Measurements from ENCODE around the gene PLXNA4. TPM values are rescaled to one million over a fixed set of nuclear protein-coding genes. Genes with fewer than 3 reads are reported as not detected.

Gene PLXNA4
- total and polyA plus RNA-seq, 9 of the 15 experiments (the other 6 are each of a cell fraction or from before 2014, with no cell fraction given): under 0.01 to 0.09 TPM; not detected in 7

- no peak for TF ChIP-seq TEAD4 (IDR thresholded peaks at IDR 0.05; ENCODE audit: low read length)
- no peak for TF ChIP-seq TEAD4 (CRISPR knock-in tag; IDR thresholded peaks at IDR 0.05; ENCODE audit: borderline replicate concordance)
- no peak for TF ChIP-seq MTA2 (IDR thresholded peaks at IDR 0.05; ENCODE audit: low read depth)
Observed at GRCh38 chr7:132380059-132380458, 196.2 kb downstream of the PLXNA4 start (continued).

- H3K4me1 ChIP-seq (replicated peaks in 1 of 2; ENCODE audit: control insufficient read depth in 2 of 2, insufficient read depth in 2 of 2, low read length in 2 of 2): no peaks in the 10 kb centered on the region
- H3K4me3 ChIP-seq: no peak overlapping the region
- intact Hi-C loops (cut with micrococcal nuclease): no loop called here
- no peaks in the 10 kb centered on the region for H3K36me3 ChIP-seq (ENCODE audit: control insufficient read depth, insufficient read depth, low read length)
- FAIRE-seq (peak; percentile 6), DNase-seq (ENCODE audit: extremely low read depth in 1 of 4, low spot score in 3 of 4) (no peak), ATAC-seq (no peak)
- H3K27me3 ChIP-seq (ENCODE audit: control insufficient read depth in 2 of 2, insufficient read depth in 2 of 2, low read length in 2 of 2): 0 out of 5 replicates have a peak, but pooled peaks cover 0 to 2% of the 10 kb centered on the region in 2 experiments
- CTCF ChIA-PET (ENCODE audit: low intra/inter-chr PET ratio): no interaction called here
- in situ Hi-C loops (cut with MboI): no loop called here
- H4K20me1 ChIP-seq (replicated peaks; ENCODE audit: control insufficient read depth, insufficient read depth, low read length): no peaks in the 10 kb centered on the region
- no peak overlapping the region for H3K4me2 ChIP-seq (ENCODE audit: insufficient read depth, low read length)
- no peak overlapping the region for H3K9ac ChIP-seq (ENCODE audit: insufficient read depth in 1 of 2, low read depth in 2 of 2, low read length in 2 of 2)
- no peaks in the 10 kb centered on the region for H3K9me3 ChIP-seq (replicated peaks; ENCODE audit: control insufficient read depth, insufficient read depth, low read depth, low read length)
- BruUV-seq (replicated peaks): no TSS peak
- no peaks in the 10 kb centered on the region for H3K9me1 ChIP-seq (ENCODE audit: control insufficient read depth, insufficient read depth, low read length)
- H2AFZ ChIP-seq (ENCODE audit: low read depth, low read length): no peak overlapping the region
- 0% methylated on average over 1 of the region's 1 CpG for WGBS (ENCODE audit: insufficient coverage, low coverage, missing lambda C conversion rate)
- H3K27ac ChIP-seq (ENCODE audit: extremely low read depth, low read depth, low read length): no peak overlapping the region
- POLR2A ChIA-PET: no interaction called here
- no peaks in the 10 kb centered on the region for H3K79me2 ChIP-seq (ENCODE audit: control insufficient read depth, insufficient read depth, low read length)
- TF ChIP-seq, protein P1, sequence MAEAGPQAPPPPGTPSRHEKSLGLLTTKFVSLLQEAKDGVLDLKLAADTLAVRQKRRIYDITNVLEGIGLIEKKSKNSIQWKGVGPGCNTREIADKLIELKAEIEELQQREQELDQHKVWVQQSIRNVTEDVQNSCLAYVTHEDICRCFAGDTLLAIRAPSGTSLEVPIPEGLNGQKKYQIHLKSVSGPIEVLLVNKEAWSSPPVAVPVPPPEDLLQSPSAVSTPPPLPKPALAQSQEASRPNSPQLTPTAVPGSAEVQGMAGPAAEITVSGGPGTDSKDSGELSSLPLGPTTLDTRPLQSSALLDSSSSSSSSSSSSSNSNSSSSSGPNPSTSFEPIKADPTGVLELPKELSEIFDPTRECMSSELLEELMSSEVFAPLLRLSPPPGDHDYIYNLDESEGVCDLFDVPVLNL (CRISPR knock-in tag; IDR thresholded peaks at IDR 0.05; ENCODE audit: low read depth): no peak
- TF ChIP-seq, protein P2, sequence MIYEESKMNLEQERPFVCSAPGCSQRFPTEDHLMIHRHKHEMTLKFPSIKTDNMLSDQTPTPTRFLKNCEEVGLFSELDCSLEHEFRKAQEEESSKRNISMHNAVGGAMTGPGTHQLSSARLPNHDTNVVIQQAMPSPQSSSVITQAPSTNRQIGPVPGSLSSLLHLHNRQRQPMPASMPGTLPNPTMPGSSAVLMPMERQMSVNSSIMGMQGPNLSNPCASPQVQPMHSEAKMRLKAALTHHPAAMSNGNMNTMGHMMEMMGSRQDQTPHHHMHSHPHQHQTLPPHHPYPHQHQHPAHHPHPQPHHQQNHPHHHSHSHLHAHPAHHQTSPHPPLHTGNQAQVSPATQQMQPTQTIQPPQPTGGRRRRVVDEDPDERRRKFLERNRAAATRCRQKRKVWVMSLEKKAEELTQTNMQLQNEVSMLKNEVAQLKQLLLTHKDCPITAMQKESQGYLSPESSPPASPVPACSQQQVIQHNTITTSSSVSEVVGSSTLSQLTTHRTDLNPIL (CRISPR knock-in tag; IDR thresholded peaks at IDR 0.05): no peak
- no peak for TF ChIP-seq ETV1 (tag; conservative IDR thresholded peaks at IDR 0.05; ENCODE audit: low read depth)
- TF ChIP-seq, protein P3, sequence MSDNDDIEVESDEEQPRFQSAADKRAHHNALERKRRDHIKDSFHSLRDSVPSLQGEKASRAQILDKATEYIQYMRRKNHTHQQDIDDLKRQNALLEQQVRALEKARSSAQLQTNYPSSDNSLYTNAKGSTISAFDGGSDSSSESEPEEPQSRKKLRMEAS (CRISPR knock-in tag; IDR thresholded peaks at IDR 0.05): no peak
- TF ChIP-seq RHOXF2B (CRISPR knock-in tag; conservative IDR thresholded peaks at IDR 0.05): no peak
- TF ChIP-seq ATF6 (CRISPR knock-in tag; IDR thresholded peaks at IDR 0.05): no peak
- no peak for TF ChIP-seq ZNF79 (CRISPR knock-in tag; IDR thresholded peaks at IDR 0.05; ENCODE audit: low read depth)
- no peak for TF ChIP-seq ZNF644 (tag; IDR thresholded peaks at IDR 0.05; ENCODE audit: low read depth)
- TF ChIP-seq ETV5 (CRISPR knock-in tag; IDR thresholded peaks at IDR 0.05; ENCODE audit: low read depth): no peak
- no peak for TF ChIP-seq SMARCE1 (IDR thresholded peaks at IDR 0.05)
- no peak for TF ChIP-seq XRCC5 (IDR thresholded peaks at IDR 0.05; ENCODE audit: low read depth, low read length)
- no peak for TF ChIP-seq ZNF239 (CRISPR knock-in tag; IDR thresholded peaks at IDR 0.05)
- TF ChIP-seq TAL1 (IDR thresholded peaks at IDR 0.05): no peak
- no peak for TF ChIP-seq HDAC8 (tag; IDR thresholded peaks at IDR 0.05)
- TF ChIP-seq MXD1 (CRISPR knock-in tag; IDR thresholded peaks at IDR 0.05; ENCODE audit: borderline replicate concordance, poor library complexity, severe bottlenecking): no peak
Observed at GRCh38 chr7:132379292-132379691, 197.0 kb downstream of the PLXNA4 start.
